ENCODE results near the gene LSM8. TPM values are rescaled to one million over a fixed set of nuclear protein-coding genes. Genes with fewer than 3 reads are reported as not detected.

The LSM8 gene
- total RNA-seq, 6 experiments from 2014 or later, result 6.8 to 16.6 (median 11.3) TPM

- Histone ChIP-seq H3K4me1 (peaks cover 0 to 15% (median 7%) of the 10 kb centered on the region in 4 donors), H3K4me3 (peak overlapping the region; percentile 60 to 84 (median 72)), H3K36me3 (no peaks in the 10 kb centered on the region), H3K27me3 (no peaks in the 10 kb centered on the region), H3K9me3 (no peaks in the 10 kb centered on the region), H3K27ac (peak overlapping the region in 2 of 3 donors; percentile 77 to 87)
- DNase-seq, result no peak
- ATAC-seq, result peak in 2 of 4 donors; percentile 6 to 11
- TF ChIP-seq CTCF (IDR thresholded peaks at IDR 0.05), result no peak
- TF ChIP-seq POLR2A (IDR thresholded peaks at IDR 0.05), result no peak
- intact Hi-C loops (cut with DNase I), result no loop called here
- 58% methylated on average over 13 of the region's 13 CpGs for WGBS (ENCODE audit: insufficient coverage, low coverage, low lambda C conversion rate, missing lambda C conversion rate)
Observed at GRCh38 chr7:118182593-118183427, 1.2 kb upstream of the LSM8 start.

- ATAC-seq (peak; percentile 9 to 31 (median 16)), DNase-seq (no peak)
- H3K36me3 ChIP-seq, result peaks cover 0 to 5% (median 2%) of the 10 kb centered on the region in 4 donors
- H3K4me1 ChIP-seq, result peaks cover 0 to 15% (median 7%) of the 10 kb centered on the region in 4 donors
- no peaks in the 10 kb centered on the region for H3K27me3 ChIP-seq
- WGBS (ENCODE audit: insufficient coverage, low coverage, low lambda C conversion rate, missing lambda C conversion rate), result 0% methylated on average over 15 of the region's 15 CpGs
- intact Hi-C loops (cut with DNase I), result no loop called here
- no peaks in the 10 kb centered on the region for H3K9me3 ChIP-seq
- H3K27ac ChIP-seq, result peak overlapping the region; percentile 60 to 87 (median 77)
- H3K4me3 ChIP-seq, result peak overlapping the region; percentile 60 to 84 (median 72)
- TF ChIP-seq CTCF (IDR thresholded peaks at IDR 0.05), result no peak
- no peak for TF ChIP-seq POLR2A (IDR thresholded peaks at IDR 0.05)
Observed at GRCh38 chr7:118183428-118183785, 557 bp upstream of the LSM8 start.

- no peak for DNase-seq
- no peak for ATAC-seq
- H3K27ac ChIP-seq, result peak overlapping the region; percentile 60 to 87 (median 77)
- intact Hi-C loops (cut with DNase I), result no loop called here
- H3K27me3 ChIP-seq, result no peaks in the 10 kb centered on the region
- WGBS (ENCODE audit: insufficient coverage, low coverage, low lambda C conversion rate, missing lambda C conversion rate), result 5% methylated on average over 10 of the region's 10 CpGs
- H3K4me3 ChIP-seq, result peak overlapping the region; percentile 60 to 84 (median 72)
- H3K9me3 ChIP-seq, result no peaks in the 10 kb centered on the region
- peaks cover 0 to 11% (median 5%) of the 10 kb centered on the region in 4 donors for H3K36me3 ChIP-seq
- peaks cover 0 to 15% (median 7%) of the 10 kb centered on the region in 4 donors for H3K4me1 ChIP-seq
- no peak for TF ChIP-seq CTCF (IDR thresholded peaks at IDR 0.05)
- no peak for TF ChIP-seq POLR2A (IDR thresholded peaks at IDR 0.05)
Observed at GRCh38 chr7:118184565-118184940, 589 bp downstream of the LSM8 start.

- intact Hi-C loops (cut with DNase I), result no loop called here
- Histone ChIP-seq H3K4me3 (peak overlapping the region in 2 of 3 donors; percentile 60 to 84), H3K9me3 (no peaks in the 10 kb centered on the region), H3K36me3 (peaks cover 0 to 11% (median 5%) of the 10 kb centered on the region in 4 donors), H3K27ac (no peak overlapping the region), H3K4me1 (peaks cover 0 to 15% (median 7%) of the 10 kb centered on the region in 4 donors), H3K27me3 (no peaks in the 10 kb centered on the region)
- ATAC-seq, result no peak
- TF ChIP-seq CTCF (IDR thresholded peaks at IDR 0.05), result no peak
- TF ChIP-seq POLR2A (IDR thresholded peaks at IDR 0.05), result no peak
- no peak for DNase-seq
- 82% methylated on average over 5 of the region's 6 CpGs for WGBS (ENCODE audit: insufficient coverage, low coverage, low lambda C conversion rate, missing lambda C conversion rate)
Observed at GRCh38 chr7:118185163-118185860, 1.3 kb downstream of the LSM8 start.

Data from right lobe of liver (tissue), 6 donors.